ENCODE results near the gene TMEM171.

Gene TMEM171

GRCh38 chr5:73120222-73121118 lies at the start of gene TMEM171:
TSS of gene TMEM171 (plus strand) at chr5:73120575. CDS start at chr5:73123374, 2,799 bp downstream.
- peak; percentile 46 for DNase-seq

GRCh38 chr5:73081093-73081492 lies 39.3 kb upstream of the TMEM171 start:
- DNase-seq, result no peak

- no peak for DNase-seq
Observed at GRCh38 chr5:73088026-73088425, 32.3 kb upstream of the TMEM171 start.

- DNase-seq, result no peak
Observed at GRCh38 chr5:73093943-73094342, 26.4 kb upstream of the TMEM171 start.

GRCh38 chr5:73094415-73094814 lies 26.0 kb upstream of the TMEM171 start:
- no peak for DNase-seq

GRCh38 chr5:73095564-73096238 lies 24.7 kb upstream of the TMEM171 start:
- no peak for DNase-seq

GRCh38 chr5:73096239-73096575 lies 24.2 kb upstream of the TMEM171 start:
- DNase-seq, result no peak

GRCh38 chr5:73097740-73098139 lies 22.6 kb upstream of the TMEM171 start:
- no peak for DNase-seq

- no peak for DNase-seq
Observed at GRCh38 chr5:73100109-73100508, 20.3 kb upstream of the TMEM171 start.

GRCh38 chr5:73103870-73104299 lies 16.5 kb upstream of the TMEM171 start:
- no peak for DNase-seq

GRCh38 chr5:73104326-73104725 lies 16.0 kb upstream of the TMEM171 start:
- DNase-seq, result no peak

- no peak for DNase-seq
Observed at GRCh38 chr5:73106335-73106734, 14.0 kb upstream of the TMEM171 start.

GRCh38 chr5:73110190-73110589 lies 10.2 kb upstream of the TMEM171 start:
- no peak for DNase-seq

GRCh38 chr5:73111536-73111935 lies 8.8 kb upstream of the TMEM171 start:
- no peak for DNase-seq

- no peak for DNase-seq
Observed at GRCh38 chr5:73112359-73112758, 8.0 kb upstream of the TMEM171 start.

- no peak for DNase-seq
Observed at GRCh38 chr5:73114044-73114688, 6.2 kb upstream of the TMEM171 start.

- DNase-seq, result no peak
Observed at GRCh38 chr5:73115399-73116051, 4.8 kb upstream of the TMEM171 start.

GRCh38 chr5:73116506-73116905 lies 3.9 kb upstream of the TMEM171 start:
- no peak for DNase-seq

- no peak for DNase-seq
Observed at GRCh38 chr5:73117088-73117740, 3.2 kb upstream of the TMEM171 start.

- DNase-seq, result no peak
Observed at GRCh38 chr5:73118391-73118973, 1.9 kb upstream of the TMEM171 start.

- no peak for DNase-seq
Observed at GRCh38 chr5:73119451-73120157, 771 bp upstream of the TMEM171 start.

- no peak for DNase-seq
Observed at GRCh38 chr5:73121119-73121463, 716 bp downstream of the TMEM171 start.

All from right hindlimb (tissue), 1 donor.